NT2/D1 (cell line): Measurements from ENCODE around the gene CTTNBP2.

Source experiments
- YY1 ChIP-seq: IDR thresholded peaks from 2 replicates; pipeline ENCODE4 v1.6.1; 2011; ENCODE audit not compliant: insufficient read length, insufficient read depth
- ZNF274 ChIP-seq: IDR thresholded peaks from 2 replicates; pipeline ENCODE4 v1.6.1; 2011; ENCODE audit warnings: mild to moderate bottlenecking, low read depth, low read length

DNA sequence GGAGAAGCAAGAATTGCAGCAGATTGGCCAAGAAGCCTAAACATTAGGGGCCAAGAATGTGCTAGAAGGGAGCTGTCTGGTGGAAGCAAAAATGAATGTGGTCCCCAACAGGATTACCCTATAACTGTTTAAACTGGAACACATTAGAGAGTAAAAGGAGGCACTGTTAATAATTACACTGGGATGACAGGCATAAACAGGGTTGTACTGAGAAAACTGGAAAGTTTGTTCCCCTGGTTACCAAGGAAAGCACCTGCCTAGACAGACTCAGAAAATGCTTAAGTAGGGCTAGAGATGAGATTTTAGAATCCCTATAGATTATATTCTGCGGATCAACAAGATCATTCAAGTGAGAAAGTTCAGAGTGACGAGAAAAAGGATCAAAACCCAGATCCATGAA is 100.8 kb downstream of the CTTNBP2 start:
- TF ChIP-seq YY1 (no peak), ZNF274 (no peak)
